Measurements from ENCODE around the gene AGBL4. TPM values are rescaled to one million over a fixed set of nuclear protein-coding genes. Genes with fewer than 3 reads are reported as not detected.
A peak's percentile ranks its signal among the peaks of the same experiment; 100 is the strongest.

The AGBL4 gene
- total and polyA plus RNA-seq, 2 experiments from 2014 or later, result not detected

GRCh38 chr1:48679859-48680258, 1343.9 kb downstream of the AGBL4 start:
- H3K9ac ChIP-seq, result no peak overlapping the region
- no peaks in the 10 kb centered on the region for H3K79me2 ChIP-seq (ENCODE audit: insufficient read depth)
- 70 to 74% methylated on average over 6 of the region's 6 CpGs for WGBS, 2 experiments (ENCODE audit: low coverage in 1 of 2, low lambda C conversion rate in 2 of 2, missing lambda C conversion rate in 2 of 2)
- TF ChIP-seq EZH2 (IDR thresholded peaks at IDR 0.05; ENCODE audit: insufficient read depth, poor library complexity, severe bottlenecking) (no peak), EZH2phosphoT487 (IDR thresholded peaks at IDR 0.05; ENCODE audit: insufficient read depth, low read depth) (no peak)
- H3F3A ChIP-seq (ENCODE audit: insufficient read depth), result no peaks in the 10 kb centered on the region
- H3K27me3 ChIP-seq (replicated peaks; ENCODE audit: insufficient read depth), result 0 out of 2 replicates have a peak, but pooled peaks cover 5% of the 10 kb centered on the region
- H2AFZ ChIP-seq, result no peak overlapping the region
- no peak overlapping the region for H3K4me2 ChIP-seq (ENCODE audit: unreplicated experiment)
- no peaks in the 10 kb centered on the region for H3K9me3 ChIP-seq (ENCODE audit: low read depth)
- no peaks in the 10 kb centered on the region for H3K36me3 ChIP-seq (ENCODE audit: low read depth)
- H3K9me2 ChIP-seq (ENCODE audit: insufficient read depth), result no peaks in the 10 kb centered on the region
- no peaks in the 10 kb centered on the region for H3K4me1 ChIP-seq (ENCODE audit: insufficient read depth)
- DNase-seq, result no peak
- no peaks in the 10 kb centered on the region for H4K20me1 ChIP-seq (ENCODE audit: insufficient read depth)
- H3K27ac ChIP-seq, result no peak overlapping the region
- no peak overlapping the region for H3K4me3 ChIP-seq
- in situ Hi-C loops (cut with MboI), result no loop called here

- H3K4me3 ChIP-seq, result no peak overlapping the region
- no peaks in the 10 kb centered on the region for H4K20me1 ChIP-seq (ENCODE audit: insufficient read depth)
- in situ Hi-C loops (cut with MboI), result no loop called here
- H3K4me2 ChIP-seq (ENCODE audit: unreplicated experiment), result no peak overlapping the region
- H2AFZ ChIP-seq, result no peak overlapping the region
- no peaks in the 10 kb centered on the region for H3K9me3 ChIP-seq (ENCODE audit: low read depth)
- H3K36me3 ChIP-seq (ENCODE audit: low read depth), result no peaks in the 10 kb centered on the region
- H3K27me3 ChIP-seq (replicated peaks; ENCODE audit: insufficient read depth), result 0 out of 2 replicates have a peak, but pooled peaks cover 5% of the 10 kb centered on the region
- WGBS, 2 experiments (ENCODE audit: low coverage in 1 of 2, low lambda C conversion rate in 2 of 2, missing lambda C conversion rate in 2 of 2), result 59 to 69% methylated on average over 3 of the region's 3 CpGs
- no peak overlapping the region for H3K9ac ChIP-seq
- no peak overlapping the region for H3K27ac ChIP-seq
- H3K79me2 ChIP-seq (ENCODE audit: insufficient read depth), result no peaks in the 10 kb centered on the region
- no peaks in the 10 kb centered on the region for H3K9me2 ChIP-seq (ENCODE audit: insufficient read depth)
- no peaks in the 10 kb centered on the region for H3F3A ChIP-seq (ENCODE audit: insufficient read depth)
- H3K4me1 ChIP-seq (ENCODE audit: insufficient read depth), result no peaks in the 10 kb centered on the region
- DNase-seq, result no peak
- TF ChIP-seq EZH2 (IDR thresholded peaks at IDR 0.05; ENCODE audit: insufficient read depth, poor library complexity, severe bottlenecking) (no peak), EZH2phosphoT487 (IDR thresholded peaks at IDR 0.05; ENCODE audit: insufficient read depth, low read depth) (no peak)
These were observed 1344.8 kb downstream of the AGBL4 start for GRCh38 chr1:48678710-48679505.

- no peak overlapping the region for H3K4me2 ChIP-seq (ENCODE audit: unreplicated experiment)
These were observed 1346.2 kb downstream of the AGBL4 start for GRCh38 chr1:48677306-48678287.

GRCh38 chr1:48676822-48677221, 1346.9 kb downstream of the AGBL4 start:
- H2AFZ ChIP-seq, result no peak overlapping the region
- H3K9me3 ChIP-seq (ENCODE audit: low read depth), result no peaks in the 10 kb centered on the region
- no peaks in the 10 kb centered on the region for H3K36me3 ChIP-seq (ENCODE audit: low read depth)
- DNase-seq, result no peak
- H3K4me3 ChIP-seq, result no peak overlapping the region
- no peaks in the 10 kb centered on the region for H3K9me2 ChIP-seq (ENCODE audit: insufficient read depth)
- TF ChIP-seq EZH2phosphoT487 (IDR thresholded peaks at IDR 0.05; ENCODE audit: insufficient read depth, low read depth), result no peak
- no peak for TF ChIP-seq EZH2 (IDR thresholded peaks at IDR 0.05; ENCODE audit: insufficient read depth, poor library complexity, severe bottlenecking)
- 12 to 15% methylated on average over 2 of the region's 2 CpGs for WGBS, 2 experiments (ENCODE audit: low coverage in 1 of 2, low lambda C conversion rate in 2 of 2, missing lambda C conversion rate in 2 of 2)
- no peaks in the 10 kb centered on the region for H3F3A ChIP-seq (ENCODE audit: insufficient read depth)
- H3K27me3 ChIP-seq (replicated peaks; ENCODE audit: insufficient read depth), result 0 out of 2 replicates have a peak, but pooled peaks cover 5% of the 10 kb centered on the region
- H3K4me1 ChIP-seq (ENCODE audit: insufficient read depth), result no peaks in the 10 kb centered on the region
- no peaks in the 10 kb centered on the region for H4K20me1 ChIP-seq (ENCODE audit: insufficient read depth)
- no peak overlapping the region for H3K9ac ChIP-seq
- in situ Hi-C loops (cut with MboI), result no loop called here
- H3K27ac ChIP-seq, result no peak overlapping the region
- H3K4me2 ChIP-seq (ENCODE audit: unreplicated experiment), result no peak overlapping the region
- H3K79me2 ChIP-seq (ENCODE audit: insufficient read depth), result no peaks in the 10 kb centered on the region

More at GRCh38 chr1:48677306-48678287, 1346.2 kb downstream of the AGBL4 start:
- DNase-seq, result peak; percentile 88
- no peaks in the 10 kb centered on the region for H3K4me1 ChIP-seq (ENCODE audit: insufficient read depth)
- no peaks in the 10 kb centered on the region for H4K20me1 ChIP-seq (ENCODE audit: insufficient read depth)
- H3K9ac ChIP-seq, result no peak overlapping the region
- H3K27me3 ChIP-seq (replicated peaks; ENCODE audit: insufficient read depth), result 0 out of 2 replicates have a peak, but pooled peaks cover 5% of the 10 kb centered on the region
- in situ Hi-C loops (cut with MboI), result no loop called here
- TF ChIP-seq EZH2phosphoT487 (IDR thresholded peaks at IDR 0.05; ENCODE audit: insufficient read depth, low read depth) (no peak), EZH2 (IDR thresholded peaks at IDR 0.05; ENCODE audit: insufficient read depth, poor library complexity, severe bottlenecking) (no peak)
- H3K79me2 ChIP-seq (ENCODE audit: insufficient read depth), result no peaks in the 10 kb centered on the region
- WGBS, 2 experiments (ENCODE audit: low coverage in 1 of 2, low lambda C conversion rate in 2 of 2, missing lambda C conversion rate in 2 of 2), result 37 to 42% methylated on average over 22 of the region's 22 CpGs
- H2AFZ ChIP-seq, result no peak overlapping the region
- no peaks in the 10 kb centered on the region for H3K9me2 ChIP-seq (ENCODE audit: insufficient read depth)
- H3K9me3 ChIP-seq (ENCODE audit: low read depth), result no peaks in the 10 kb centered on the region
- H3K4me3 ChIP-seq, result no peak overlapping the region
- H3K36me3 ChIP-seq (ENCODE audit: low read depth), result no peaks in the 10 kb centered on the region
- H3K27ac ChIP-seq, result no peak overlapping the region
- H3F3A ChIP-seq (ENCODE audit: insufficient read depth), result no peaks in the 10 kb centered on the region

Data from GM23248 (cell line).